ENCODE results near the gene TMEM101. TPM values are rescaled to one million over a fixed set of nuclear protein-coding genes. Genes with fewer than 3 reads are reported as not detected.
"Not testable (repeated sequence)": the region's sequence is repeated elsewhere in the genome, so short reads cannot be mapped to it uniquely, and the experiment has no call there.

TMEM101 gene
- total and polyA plus RNA-seq, 8 donors = 29.7 to 49.4 (median 43.4) TPM

GRCh38 chr17:44000871-44001460, 13.8 kb downstream of the TMEM101 start:
- no peak for TF ChIP-seq CTCF (IDR thresholded peaks at IDR 0.05)

GRCh38 chr17:44000141-44000860, 14.5 kb downstream of the TMEM101 start:
- intact Hi-C loops (cut with DNase I) = no loop called here
- Histone ChIP-seq H3K4me3 (no peak overlapping the region), H3K27ac (no peak overlapping the region), H3K27me3 (peaks cover 16 to 33% of the 10 kb centered on the region in 2 donors), H3K4me1 (peaks cover 4 to 10% of the 10 kb centered on the region in 2 donors), H3K9me3 (no peaks in the 10 kb centered on the region), H3K36me3 (no peaks in the 10 kb centered on the region)
- DNase-seq = peak in 1 of 4 donors; percentile 15
- TF ChIP-seq CTCF (IDR thresholded peaks at IDR 0.05) = no peak
- ATAC-seq = no peak

More at GRCh38 chr17:44000871-44001460, 13.8 kb downstream of the TMEM101 start:
- Histone ChIP-seq H3K4me3 (no peak overlapping the region), H3K36me3 (no peaks in the 10 kb centered on the region), H3K9me3 (no peaks in the 10 kb centered on the region), H3K27me3 (peaks cover 19 to 39% of the 10 kb centered on the region in 2 donors), H3K27ac (no peak overlapping the region), H3K4me1 (peaks cover 11 to 16% of the 10 kb centered on the region in 2 donors)
- DNase-seq = no peak
- intact Hi-C loops (cut with DNase I) = no loop called here
- no peak for ATAC-seq

- H3K9me3 ChIP-seq = no peaks in the 10 kb centered on the region
- peaks cover 16 to 20% of the 10 kb centered on the region in 2 donors for H3K27me3 ChIP-seq
- H3K36me3 ChIP-seq = no peaks in the 10 kb centered on the region
- intact Hi-C loops (cut with DNase I) = no loop called here
- DNase-seq (no peak), ATAC-seq (no peak)
- H3K4me3 ChIP-seq = no peak overlapping the region
- TF ChIP-seq CTCF (IDR thresholded peaks at IDR 0.05) = no peak
- H3K27ac ChIP-seq = no peak overlapping the region
- H3K4me1 ChIP-seq = no peaks in the 10 kb centered on the region
Observed at GRCh38 chr17:43999024-43999423, 15.7 kb downstream of the TMEM101 start.

- ATAC-seq = no peak
- peaks cover 15 to 16% of the 10 kb centered on the region in 2 donors for H3K27me3 ChIP-seq
- H3K9me3 ChIP-seq = no peaks in the 10 kb centered on the region
- TF ChIP-seq CTCF (IDR thresholded peaks at IDR 0.05) = no peak
- H3K4me3 ChIP-seq = no peak overlapping the region
- H3K27ac ChIP-seq = no peak overlapping the region
- intact Hi-C loops (cut with DNase I) = no loop called here
- H3K4me1 ChIP-seq = no peaks in the 10 kb centered on the region
- no peak for DNase-seq
- no peaks in the 10 kb centered on the region for H3K36me3 ChIP-seq
Observed at GRCh38 chr17:43998552-43998951, 16.2 kb downstream of the TMEM101 start.

GRCh38 chr17:43997180-43997579, 17.6 kb downstream of the TMEM101 start:
- H3K27ac ChIP-seq; H3K36me3 ChIP-seq; ATAC-seq; H3K4me1 ChIP-seq; intact Hi-C loops (cut with DNase I); H3K9me3 ChIP-seq; H3K4me3 ChIP-seq: not testable (repeated sequence)
- peaks cover 3 to 16% of the 10 kb centered on the region in 2 donors for H3K27me3 ChIP-seq
- peak in 1 of 4 donors; percentile 73 for DNase-seq
